OCI-LY1 (cell line): ENCODE data around the gene NOTCH4.

ENCODE experiments used
- H2AFZ ChIP-seq: fragments of 200-600 bp; sonication (generic), shearing (Covaris generic); 2 replicates; pipeline ENCODE4 v1.6.0; 2014; ENCODE audit warnings: antibody characterized with exemption, mild to moderate bottlenecking, low read length
- H3F3A ChIP-seq: fragments of 200-600 bp; sonication (generic), shearing (Covaris generic); 2 replicates; pipeline ENCODE4 v1.6.0; 2014; ENCODE audit warnings: mild to moderate bottlenecking, antibody characterized with exemption, low read length, moderate library complexity; ENCODE audit not compliant: insufficient read depth
- H3K27ac ChIP-seq: fragments of 200-600 bp; sonication (generic); 2 replicates; pipeline ENCODE4 v1.5.1; 2014; ENCODE audit warnings: low read length, mixed run types, mild to moderate bottlenecking, low read depth; ENCODE audit not compliant: poor library complexity, severe bottlenecking
- H3K27me3 ChIP-seq: fragments of 200-600 bp; sonication (generic); 2 replicates; pipeline ENCODE4 v1.6.0; 2014; ENCODE audit warnings: antibody characterized with exemption, mild to moderate bottlenecking, low read length, moderate library complexity; ENCODE audit not compliant: insufficient read depth
- H3K36me3 ChIP-seq: fragments of 200-600 bp; sonication (generic); 2 replicates; pipeline ENCODE4 v1.6.1; 2014; ENCODE audit warnings: mild to moderate bottlenecking, antibody characterized with exemption, low read length, moderate library complexity, mixed read lengths; ENCODE audit not compliant: insufficient read depth
- H3K4me1 ChIP-seq: fragments of 200-600 bp; sonication (generic); 2 replicates; pipeline ENCODE4 v1.5.1; 2014; ENCODE audit warnings: mild to moderate bottlenecking, low read length, moderate library complexity; ENCODE audit not compliant: insufficient read depth, severe bottlenecking
- H3K4me2 ChIP-seq: fragments of 200-600 bp; sonication (generic), shearing (Covaris generic); 2 replicates; pipeline ENCODE4 v1.6.1; 2014; ENCODE audit warnings: low read length
- H3K4me3 ChIP-seq: fragments of 200-600 bp; sonication (generic); 2 replicates; pipeline ENCODE4 v1.5.1; 2014; ENCODE audit warnings: low read length, low read depth, mild to moderate bottlenecking, mixed read lengths; ENCODE audit not compliant: poor library complexity, severe bottlenecking
- H3K79me2 ChIP-seq: fragments of 200-600 bp; shearing (Covaris generic); 2 replicates; pipeline ENCODE4 v1.6.1; 2016; ENCODE audit warnings: mixed run types, low read length, mixed read lengths; ENCODE audit not compliant: insufficient read depth
- H3K9ac ChIP-seq: fragments of 200-600 bp; sonication (generic), shearing (Covaris generic); 2 replicates; pipeline ENCODE4 v1.6.1; 2014; ENCODE audit warnings: mild to moderate bottlenecking, low read length, mixed read lengths
- H3K9me2 ChIP-seq: fragments of 200-600 bp; sonication (generic), shearing (Covaris generic); 2 replicates; pipeline ENCODE4 v1.6.1; 2014; ENCODE audit warnings: low read depth, mild to moderate bottlenecking, low read length, mixed read lengths
- H3K9me3 ChIP-seq: fragments of 200-600 bp; shearing (Covaris generic); 2 replicates; pipeline ENCODE4 v1.6.1; 2014; ENCODE audit warnings: low read length, mixed read lengths
- H4K20me1 ChIP-seq: fragments of 200-600 bp; sonication (generic), shearing (Covaris generic); 2 replicates; pipeline ENCODE4 v1.6.0; 2016; ENCODE audit warnings: mild to moderate bottlenecking, low read length; ENCODE audit not compliant: insufficient read depth
- CTCF ChIP-seq: fragments of 200-600 bp; sonication (generic), shearing (Covaris generic); IDR thresholded peaks from 2 replicates; pipeline ENCODE4 v1.5.1; 2017; ENCODE audit warnings: mild to moderate bottlenecking, antibody characterized with exemption, low read length, moderate library complexity, mixed read lengths
- EZH2 ChIP-seq: fragments of 200-600 bp; sonication (generic), shearing (Covaris generic); IDR thresholded peaks from 2 replicates; pipeline ENCODE4 v1.8.0; 2017; ENCODE audit warnings: borderline replicate concordance, mixed run types, mild to moderate bottlenecking, antibody characterized with exemption, low read length, moderate library complexity, mixed read lengths

The NOTCH4 gene

GRCh38 chr6:32174416-32174815 lies 49.5 kb downstream of the NOTCH4 start:
- Histone ChIP-seq H3K9me3 (no peaks in the 10 kb centered on the region), H3K9ac (no peak overlapping the region; the same call in 1 of the 2 replicates), H3K36me3 (peaks cover 17% of the 10 kb centered on the region; the same call in 1 of the 2 replicates), H3K4me3 (peak overlapping the region; percentile 91), H3F3A (no peaks in the 10 kb centered on the region), H3K4me1 (peaks cover 53% of the 10 kb centered on the region), H3K27ac (no peak overlapping the region), H2AFZ (no peak overlapping the region), H3K79me2 (peaks cover 12% of the 10 kb centered on the region; the same call in 1 of the 2 replicates), H4K20me1 (no peaks in the 10 kb centered on the region), H3K27me3 (no peaks in the 10 kb centered on the region), H3K4me2 (peak overlapping the region; percentile 96), H3K9me2 (no peaks in the 10 kb centered on the region)
- TF ChIP-seq EZH2, result no peak
- TF ChIP-seq CTCF, result no peak

- no peak overlapping the region for H3K4me3 ChIP-seq
- H3K9ac ChIP-seq, result no peak overlapping the region
- no peak overlapping the region for H3K27ac ChIP-seq
- H3K27me3 ChIP-seq, result no peaks in the 10 kb centered on the region
- no peak overlapping the region for H2AFZ ChIP-seq
- H3K9me2 ChIP-seq, result no peaks in the 10 kb centered on the region
- peaks cover 28% of the 10 kb centered on the region; the same call in 1 of the 2 replicates for H3K36me3 ChIP-seq
- H3K9me3 ChIP-seq, result no peaks in the 10 kb centered on the region
- TF ChIP-seq EZH2, result no peak
- TF ChIP-seq CTCF, result no peak
- no peaks in the 10 kb centered on the region for H3F3A ChIP-seq
- H3K4me1 ChIP-seq, result peaks cover 47% of the 10 kb centered on the region
- peak overlapping the region; percentile 14; the same call in 1 of the 2 replicates for H3K4me2 ChIP-seq
- no peaks in the 10 kb centered on the region for H4K20me1 ChIP-seq
- H3K79me2 ChIP-seq, result peaks cover 12% of the 10 kb centered on the region; the same call in 1 of the 2 replicates
Observed at GRCh38 chr6:32173051-32173727, 50.7 kb downstream of the NOTCH4 start.

GRCh38 chr6:32171234-32171633 lies 52.6 kb downstream of the NOTCH4 start:
- Histone ChIP-seq H2AFZ (no peak overlapping the region), H3K9me2 (no peaks in the 10 kb centered on the region), H3K4me1 (peaks cover 52% of the 10 kb centered on the region), H3K4me3 (no peak overlapping the region), H3K9ac (no peak overlapping the region), H3K36me3 (peaks cover 37% of the 10 kb centered on the region; the same call in 1 of the 2 replicates), H3K4me2 (no peak overlapping the region), H3K9me3 (no peaks in the 10 kb centered on the region), H3F3A (no peaks in the 10 kb centered on the region), H3K27ac (no peak overlapping the region), H3K27me3 (no peaks in the 10 kb centered on the region), H4K20me1 (no peaks in the 10 kb centered on the region), H3K79me2 (peaks cover 12% of the 10 kb centered on the region; the same call in 1 of the 2 replicates)
- TF ChIP-seq EZH2 (no peak), CTCF (no peak)
